Measurements from ENCODE around the gene TMEM125. TPM values are rescaled to one million over a fixed set of nuclear protein-coding genes. Genes with fewer than 3 reads are reported as not detected.

The TMEM125 gene
- total RNA-seq, 2 donors from 2014 or later: 0.63 TPM; not detected in 1

DNA sequence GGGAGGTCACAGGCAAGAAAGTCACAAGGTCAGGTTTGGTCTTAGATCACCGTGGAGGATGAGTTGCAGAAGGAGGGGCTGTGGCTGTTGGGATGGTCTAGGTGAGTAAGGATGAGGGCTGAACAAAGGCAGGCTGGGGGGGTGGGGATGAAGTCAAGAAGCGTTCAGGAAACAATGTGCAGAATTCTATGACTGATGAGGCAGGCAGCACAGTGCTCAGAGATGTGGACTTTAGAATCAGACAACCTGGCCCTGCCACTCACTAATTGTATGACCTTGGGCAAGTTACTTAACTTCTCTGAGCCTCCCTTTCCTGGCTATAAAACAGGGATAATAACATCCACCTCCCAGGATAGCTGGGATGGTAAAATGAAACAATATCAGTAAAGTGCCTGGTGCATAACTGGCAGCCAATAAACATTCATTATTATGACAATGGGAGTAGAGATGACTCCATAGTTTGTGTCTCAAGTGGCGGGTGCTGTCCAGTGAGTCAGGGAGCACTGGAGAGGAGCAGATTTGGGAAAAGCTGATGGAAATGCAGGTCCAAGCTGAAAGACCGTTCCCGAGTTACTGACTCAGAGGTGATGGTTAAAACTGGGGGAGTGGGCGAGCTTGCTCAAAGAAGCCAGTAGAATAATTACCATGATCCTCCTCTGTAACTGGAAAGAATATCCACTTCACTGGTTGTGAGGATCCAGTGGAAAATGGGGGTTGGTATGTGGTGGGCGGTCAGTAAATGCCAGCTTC lies 33.1 kb downstream of the TMEM125 start:
- Histone ChIP-seq H3K27ac (no peak overlapping the region), H3K36me3 (no peaks in the 10 kb centered on the region), H3K9me3 (no peaks in the 10 kb centered on the region), H3K4me3 (no peak overlapping the region), H3K27me3 (replicated peaks; ENCODE audit: insufficient read depth) (no peaks in the 10 kb centered on the region), H3K4me1 (ENCODE audit: control insufficient read depth in 1 of 2, low read depth in 2 of 2) (no peaks in the 10 kb centered on the region)
- no peak for DNase-seq (ENCODE audit: low spot score)
- ATAC-seq (ENCODE audit: insufficient number of reproducible peaks, low FRiP score, low read depth): no peak
- no peak for TF ChIP-seq CTCF (IDR thresholded peaks at IDR 0.05)

DNA sequence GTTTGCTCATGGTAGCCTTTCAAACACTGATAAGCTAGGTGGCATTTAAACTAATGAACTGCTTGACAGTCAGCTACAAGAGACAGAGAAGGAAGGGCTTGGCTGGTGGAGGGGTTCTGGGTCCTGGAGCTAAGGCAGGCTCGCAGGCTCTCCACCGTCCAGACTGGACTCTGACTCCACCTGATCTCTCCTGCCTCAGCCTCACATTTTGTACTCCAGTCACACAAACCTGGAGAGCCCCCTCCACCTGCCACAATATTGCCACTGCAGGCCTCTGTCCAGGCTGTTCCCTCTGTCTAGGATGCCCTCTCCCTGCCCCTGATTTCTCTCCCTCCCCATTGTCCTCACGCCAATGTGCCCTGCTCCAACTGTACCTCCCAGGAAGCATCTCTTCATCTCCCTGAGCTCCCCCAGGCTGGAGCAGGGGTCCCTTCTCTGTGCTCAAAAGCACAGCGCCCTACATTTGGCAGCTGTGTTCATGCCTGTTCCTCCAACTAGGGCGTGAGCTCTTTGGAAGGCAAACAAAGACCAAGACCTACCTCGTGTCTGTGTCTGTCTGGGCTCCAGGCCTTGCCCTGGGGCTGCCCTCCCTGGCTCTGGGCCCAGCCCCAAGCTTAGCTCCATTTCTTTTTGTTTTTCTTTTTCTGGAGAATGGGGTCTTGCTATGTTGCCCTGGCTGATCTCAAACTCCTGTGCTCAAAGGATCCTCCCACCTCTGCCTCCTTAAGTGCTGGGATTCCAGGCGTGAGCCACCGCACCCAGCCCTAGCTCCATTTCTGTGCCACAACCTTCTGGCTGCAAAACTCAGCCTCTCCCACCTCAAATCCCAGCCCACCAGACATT lies 33.9 kb downstream of the TMEM125 start:
- DNase-seq (ENCODE audit: low spot score) (no peak), ATAC-seq (ENCODE audit: insufficient number of reproducible peaks, low FRiP score, low read depth) (no peak)
- Histone ChIP-seq H3K4me3 (no peak overlapping the region), H3K9me3 (no peaks in the 10 kb centered on the region), H3K36me3 (no peaks in the 10 kb centered on the region), H3K4me1 (ENCODE audit: control insufficient read depth in 1 of 2, low read depth in 2 of 2) (no peaks in the 10 kb centered on the region), H3K27me3 (replicated peaks; ENCODE audit: insufficient read depth) (no peaks in the 10 kb centered on the region), H3K27ac (no peak overlapping the region)
- TF ChIP-seq CTCF (IDR thresholded peaks at IDR 0.05): no peak

- Histone ChIP-seq H3K4me1 (ENCODE audit: control insufficient read depth in 1 of 2, low read depth in 2 of 2) (no peaks in the 10 kb centered on the region), H3K27me3 (replicated peaks; ENCODE audit: insufficient read depth) (no peaks in the 10 kb centered on the region), H3K36me3 (no peaks in the 10 kb centered on the region), H3K27ac (no peak overlapping the region), H3K9me3 (no peaks in the 10 kb centered on the region), H3K4me3 (no peak overlapping the region)
- no peak for TF ChIP-seq CTCF (IDR thresholded peaks at IDR 0.05)
- DNase-seq (ENCODE audit: low spot score): no peak
- no peak for ATAC-seq (ENCODE audit: insufficient number of reproducible peaks, low FRiP score, low read depth)
These were observed 34.5 kb downstream of the TMEM125 start for GRCh38 chr1:43304314-43304681.

- DNase-seq (ENCODE audit: low spot score) (no peak), ATAC-seq (ENCODE audit: insufficient number of reproducible peaks, low FRiP score, low read depth) (no peak)
- TF ChIP-seq CTCF (IDR thresholded peaks at IDR 0.05): no peak
- Histone ChIP-seq H3K4me1 (ENCODE audit: control insufficient read depth in 1 of 2, low read depth in 2 of 2) (no peaks in the 10 kb centered on the region), H3K4me3 (no peak overlapping the region), H3K27ac (no peak overlapping the region), H3K9me3 (no peaks in the 10 kb centered on the region), H3K36me3 (no peaks in the 10 kb centered on the region), H3K27me3 (replicated peaks; ENCODE audit: insufficient read depth) (no peaks in the 10 kb centered on the region)
These were observed 35.1 kb downstream of the TMEM125 start for GRCh38 chr1:43304771-43305300.

DNA sequence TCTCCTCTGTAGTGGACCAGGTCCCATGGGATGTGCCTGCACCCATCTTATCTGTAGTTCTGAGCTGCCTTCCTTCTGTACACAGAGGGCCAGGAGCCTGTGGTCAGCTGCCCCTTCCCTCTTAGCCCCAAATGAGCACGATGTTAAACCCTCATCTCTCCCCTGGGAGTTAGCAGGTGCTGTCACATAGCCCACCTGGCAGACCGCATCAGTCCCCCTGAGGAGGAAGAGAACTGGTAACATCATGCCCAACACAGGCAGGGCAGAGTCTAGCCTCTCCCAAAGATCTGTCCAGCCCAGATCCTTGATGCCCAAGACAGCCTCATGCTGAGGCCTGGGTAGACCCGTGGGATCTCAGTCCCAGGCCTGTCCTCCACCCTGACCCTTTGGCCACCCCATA lies 35.7 kb downstream of the TMEM125 start:
- H3K4me1 ChIP-seq (ENCODE audit: control insufficient read depth in 1 of 2, low read depth in 2 of 2): no peaks in the 10 kb centered on the region
- no peak overlapping the region for H3K4me3 ChIP-seq
- no peaks in the 10 kb centered on the region for H3K27me3 ChIP-seq (replicated peaks; ENCODE audit: insufficient read depth)
- TF ChIP-seq CTCF (IDR thresholded peaks at IDR 0.05): no peak
- H3K36me3 ChIP-seq: no peaks in the 10 kb centered on the region
- DNase-seq (ENCODE audit: low spot score) (no peak), ATAC-seq (ENCODE audit: insufficient number of reproducible peaks, low FRiP score, low read depth) (no peak)
- no peak overlapping the region for H3K27ac ChIP-seq
- H3K9me3 ChIP-seq: no peaks in the 10 kb centered on the region

All from thoracic aorta (tissue), 2 donors.